Amniotic stem cell (primary cell): ENCODE measurements around the gene OPA1.
A peak's percentile ranks its signal among the peaks of the same experiment; 100 is the strongest.

Experiments
- DNase-seq: peaks from one replicate; lab custom pipeline; 2025; lab: John Stamatoyannopoulos, UW

OPA1 gene

DNA sequence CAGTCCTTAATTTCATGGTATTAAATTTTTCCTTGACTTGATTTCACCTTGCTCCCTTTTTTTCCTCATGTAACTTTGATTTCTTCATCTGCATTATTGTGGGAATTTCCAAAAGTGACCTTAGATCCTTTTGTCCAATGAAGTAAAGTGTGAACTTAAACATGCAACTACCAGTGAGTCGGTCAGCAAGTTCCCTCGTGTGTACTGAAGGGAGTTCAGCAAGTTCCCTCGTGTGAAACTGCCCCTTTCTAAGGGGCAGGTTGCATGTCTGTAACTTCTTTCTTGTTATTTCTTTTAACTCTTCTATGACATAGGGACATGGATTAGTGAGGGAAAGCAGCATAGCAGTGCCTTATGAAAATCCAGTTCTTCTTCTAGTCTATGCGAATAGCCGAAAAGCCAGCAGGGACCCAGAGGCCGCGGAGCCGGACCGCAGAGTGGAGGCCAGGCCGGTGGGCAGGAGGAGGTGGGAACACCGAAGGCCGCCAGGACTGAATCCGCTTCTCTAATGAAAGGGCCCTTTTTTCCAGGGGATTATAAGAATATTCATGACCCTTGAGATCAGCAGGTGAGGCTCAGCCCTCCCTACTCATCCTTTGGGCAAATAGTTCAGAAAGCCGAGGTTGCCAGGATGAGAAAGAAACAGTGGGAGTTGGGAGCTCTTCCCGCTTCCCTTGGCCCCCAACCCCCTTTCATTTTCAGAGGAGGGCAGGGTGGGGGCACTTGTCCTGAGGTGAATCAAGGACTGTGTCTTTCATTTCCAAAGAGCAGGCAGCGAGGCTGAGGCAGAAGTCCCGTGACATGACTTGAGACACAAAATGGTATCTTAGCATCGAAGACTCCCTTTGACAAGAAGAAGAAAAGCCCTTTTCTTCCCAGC is 117.5 kb downstream of the OPA1 start:
- DNase-seq, result no peak

DNA sequence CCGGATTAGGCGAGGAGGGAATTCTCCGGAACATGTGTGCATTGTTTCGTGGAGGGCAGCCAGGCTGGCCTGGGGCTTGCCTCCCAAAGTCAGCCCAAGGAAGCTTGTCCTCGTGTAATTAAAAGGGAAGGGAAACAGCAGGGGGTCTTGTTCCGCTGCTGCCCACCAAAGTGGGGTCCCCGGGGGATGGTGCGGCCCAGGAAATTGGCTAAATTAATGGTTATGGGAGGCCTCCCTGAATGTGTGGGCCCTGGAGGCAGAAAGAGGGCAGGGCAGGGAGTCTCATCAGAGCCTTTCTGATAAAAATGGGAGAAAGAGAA is 118.1 kb downstream of the OPA1 start:
- no peak for DNase-seq

DNA sequence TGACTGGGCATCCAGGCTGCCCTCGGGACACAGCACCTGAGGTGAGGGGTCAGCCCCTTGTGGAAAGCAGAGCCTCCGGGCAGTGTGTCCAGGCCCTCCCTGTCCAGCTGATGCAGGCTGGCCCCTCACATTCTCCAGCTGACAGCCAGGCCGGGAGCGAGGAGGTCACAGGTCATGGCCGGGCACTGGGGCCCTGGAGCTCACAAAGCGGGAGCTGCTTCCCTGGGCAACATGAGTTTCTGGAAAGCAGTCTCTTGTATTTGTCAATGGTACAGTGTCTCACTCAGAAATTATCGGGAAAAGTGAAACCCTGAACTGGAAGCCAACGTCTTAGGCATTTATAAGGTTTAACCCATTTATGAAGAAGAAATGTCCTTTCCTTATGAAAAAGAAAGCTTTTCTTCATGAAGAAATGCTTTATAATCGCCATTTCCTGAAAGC is 118.5 kb downstream of the OPA1 start:
- no peak for DNase-seq

DNA sequence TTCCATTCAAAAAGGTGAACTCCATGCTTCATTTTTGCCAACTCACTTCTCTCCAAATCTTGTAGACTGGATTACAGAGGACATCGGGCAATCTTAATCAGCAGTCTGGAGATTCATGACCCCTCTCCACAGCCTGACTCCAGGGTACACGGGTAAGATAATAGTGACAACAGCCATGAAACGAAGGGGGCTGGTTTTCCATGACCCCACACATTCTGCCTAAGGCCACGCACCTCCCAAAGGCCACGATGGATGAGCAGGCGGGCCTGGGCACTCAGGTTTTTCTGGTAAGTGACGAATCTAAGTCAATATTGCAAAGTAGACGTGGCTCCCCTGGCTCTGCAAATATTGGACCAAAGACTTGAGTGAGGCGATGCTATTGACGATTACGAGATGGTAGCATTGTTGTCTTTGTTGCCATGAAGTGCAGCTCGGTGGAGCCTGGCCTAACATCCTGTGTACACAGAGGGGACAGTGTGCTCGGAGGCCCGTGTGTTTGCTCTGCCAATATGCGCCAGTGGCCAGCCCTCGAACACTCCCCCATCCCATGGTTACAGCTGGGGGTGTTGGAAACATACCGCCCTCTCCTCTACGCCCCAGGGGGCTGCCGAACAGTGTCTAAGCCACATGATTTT is 119.1 kb downstream of the OPA1 start:
- DNase-seq, result no peak

- DNase-seq, result no peak
Observed at GRCh38 chr3:193712938-193713337, 119.9 kb downstream of the OPA1 start.

DNA sequence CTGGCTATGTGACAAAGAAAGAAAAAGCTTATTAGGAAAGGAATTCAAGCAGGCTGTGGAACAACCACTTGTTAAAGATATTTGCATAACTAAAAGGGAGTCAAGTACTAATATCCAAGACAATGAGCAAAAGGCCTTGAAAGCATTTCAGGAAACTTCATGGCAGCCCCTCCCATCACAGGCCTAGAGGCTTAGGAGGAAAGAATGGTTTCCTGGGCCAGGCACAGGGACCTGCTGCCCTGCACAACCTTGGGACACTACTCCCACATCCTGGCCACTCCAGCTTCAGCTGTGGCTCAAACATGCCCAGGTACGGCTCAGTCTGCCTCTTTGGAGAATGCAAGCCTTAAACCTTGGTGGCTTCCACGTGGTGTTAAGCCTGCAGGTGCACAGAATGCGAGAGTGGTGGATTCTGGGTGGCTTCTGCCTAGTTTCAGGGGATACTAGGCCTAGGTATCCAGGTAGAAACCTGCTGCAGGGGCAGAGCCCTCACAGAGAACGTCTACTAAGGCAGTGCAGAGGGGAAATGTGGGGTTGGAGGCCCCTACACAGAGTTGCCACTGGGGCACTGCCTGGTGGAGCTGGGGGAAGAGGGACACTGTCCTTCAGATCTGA is 121.6 kb downstream of the OPA1 start:
- DNase-seq, result no peak

DNA sequence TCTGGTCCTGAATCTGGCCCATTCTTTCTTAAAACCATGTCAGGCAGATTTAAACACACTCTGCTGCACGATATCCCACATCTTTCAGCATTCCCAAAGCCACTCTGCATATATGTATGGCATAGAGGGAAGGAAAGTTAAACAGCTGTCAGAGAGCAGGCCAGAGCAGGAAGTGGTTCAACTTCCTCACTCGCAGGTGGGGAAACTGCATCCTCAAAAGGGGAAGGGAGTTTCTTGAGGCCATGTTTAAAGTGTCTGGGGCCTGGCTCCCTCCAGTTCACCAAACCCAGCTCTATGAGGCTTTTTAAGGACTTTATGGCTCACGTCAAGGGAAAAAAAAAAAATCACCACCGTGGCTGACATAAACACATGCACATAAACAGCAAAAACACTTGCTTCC is 123.1 kb downstream of the OPA1 start:
- DNase-seq, result no peak

GRCh38 chr3:193719735-193720134 is 126.7 kb downstream of the OPA1 start:
- no peak for DNase-seq

GRCh38 chr3:193720169-193720568 is 127.2 kb downstream of the OPA1 start:
- no peak for DNase-seq

DNA sequence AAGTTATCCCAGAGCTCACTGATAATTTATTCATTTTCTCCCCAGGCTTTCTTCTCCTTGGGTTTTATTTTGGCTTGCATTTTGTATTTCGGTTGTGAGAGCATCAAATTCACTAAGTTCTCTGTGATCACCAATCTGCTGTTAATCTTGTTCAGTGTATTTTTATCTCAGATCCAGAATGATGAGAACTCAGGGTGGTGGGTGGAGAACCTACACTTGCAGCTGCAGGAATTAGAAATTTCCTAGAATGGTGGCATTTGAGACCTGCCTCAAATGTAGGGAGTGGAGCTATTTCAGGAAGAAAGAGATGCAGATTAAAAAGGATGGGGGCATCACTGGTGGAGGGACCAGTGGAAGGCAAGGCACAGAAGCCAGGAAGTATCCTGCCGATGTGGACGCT is 129.6 kb downstream of the OPA1 start:
- DNase-seq, result no peak

DNA sequence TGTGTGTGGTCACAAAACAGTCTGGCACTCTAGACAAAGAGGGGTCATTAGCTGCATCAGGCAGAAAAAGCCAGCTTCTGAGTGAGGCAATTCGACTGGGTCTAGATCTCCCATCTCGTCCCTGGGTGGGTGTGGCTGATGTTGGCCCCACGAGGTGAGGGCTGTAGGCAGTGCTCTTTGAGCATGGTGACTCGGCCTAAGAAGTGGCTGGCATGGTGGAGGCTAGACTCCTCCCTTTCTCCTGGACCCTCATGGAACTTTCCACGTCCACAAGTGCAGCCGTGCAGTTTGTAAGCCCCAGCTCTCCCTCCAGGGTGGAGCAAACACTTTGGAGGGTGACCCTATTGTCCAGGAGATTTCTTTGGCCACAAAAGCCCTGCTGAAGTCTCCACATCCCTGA is 134.1 kb downstream of the OPA1 start:
- no peak for DNase-seq

DNA sequence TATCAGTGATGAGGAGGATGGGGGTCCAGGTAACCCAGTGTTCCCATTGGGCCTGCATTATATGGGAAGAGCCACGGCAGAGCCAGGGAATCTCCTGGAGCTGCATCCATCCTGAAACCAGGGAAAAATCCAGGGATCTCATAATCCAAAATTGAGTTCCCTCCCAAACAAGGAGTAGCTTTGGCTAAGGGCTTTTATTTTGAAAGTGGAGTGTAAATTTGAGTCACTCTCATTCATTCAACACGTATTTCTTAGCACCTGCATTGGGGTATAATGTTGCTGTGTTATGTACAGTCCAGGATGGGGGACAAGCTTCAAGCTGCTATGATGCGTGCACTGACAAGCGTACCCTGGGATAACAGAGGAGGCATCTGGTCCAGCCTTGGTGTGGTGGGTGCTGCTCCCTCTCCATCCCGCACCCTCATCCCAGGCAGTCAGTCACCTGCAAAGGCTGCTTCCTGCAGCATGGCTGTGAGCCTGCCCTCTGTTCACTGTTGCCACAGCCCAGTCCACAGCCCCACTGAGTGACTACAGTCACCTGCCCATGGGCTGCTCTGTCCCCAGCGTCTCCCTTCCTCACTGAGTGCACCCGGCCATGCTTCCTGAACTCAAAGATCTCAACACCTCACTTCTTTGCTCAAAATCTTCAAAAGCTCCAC is 135.6 kb downstream of the OPA1 start:
- DNase-seq, result no peak

DNA sequence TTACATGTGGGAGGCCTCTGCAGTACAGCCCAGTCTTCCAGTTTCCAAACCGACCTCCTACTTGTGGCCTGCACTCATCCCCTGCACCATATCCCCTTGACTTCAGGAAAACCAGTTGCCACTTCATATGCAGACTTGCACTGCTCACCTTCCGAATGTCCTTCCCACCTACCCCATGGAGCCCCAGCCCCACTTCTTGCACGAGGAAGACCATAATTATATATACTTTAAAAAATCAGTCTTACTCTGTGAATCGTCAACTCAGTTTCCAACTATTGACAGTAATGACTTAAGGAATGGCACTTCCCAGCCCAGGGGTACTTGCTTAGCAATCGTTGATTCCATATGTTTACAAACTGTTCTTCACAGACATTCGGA is 136.1 kb downstream of the OPA1 start:
- DNase-seq, result no peak

DNA sequence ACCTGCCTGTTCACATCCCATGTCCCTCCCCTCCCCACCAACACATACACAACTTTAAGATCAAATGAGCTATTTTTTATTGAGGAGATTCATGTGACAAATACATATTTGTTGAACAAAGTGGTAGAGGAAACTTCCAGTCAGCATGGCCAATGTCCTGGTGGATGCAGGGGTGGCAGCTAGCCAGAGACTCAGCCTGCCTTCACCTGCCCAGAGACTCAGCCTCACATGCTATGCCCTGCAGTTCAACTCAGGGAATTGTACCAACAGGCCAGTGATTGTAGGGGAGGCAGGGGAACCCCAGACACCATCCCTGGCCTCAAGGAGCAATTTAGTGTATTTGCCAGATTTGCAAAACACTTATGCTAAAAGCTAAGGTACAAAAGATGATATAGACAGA is 136.6 kb downstream of the OPA1 start:
- no peak for DNase-seq

DNA sequence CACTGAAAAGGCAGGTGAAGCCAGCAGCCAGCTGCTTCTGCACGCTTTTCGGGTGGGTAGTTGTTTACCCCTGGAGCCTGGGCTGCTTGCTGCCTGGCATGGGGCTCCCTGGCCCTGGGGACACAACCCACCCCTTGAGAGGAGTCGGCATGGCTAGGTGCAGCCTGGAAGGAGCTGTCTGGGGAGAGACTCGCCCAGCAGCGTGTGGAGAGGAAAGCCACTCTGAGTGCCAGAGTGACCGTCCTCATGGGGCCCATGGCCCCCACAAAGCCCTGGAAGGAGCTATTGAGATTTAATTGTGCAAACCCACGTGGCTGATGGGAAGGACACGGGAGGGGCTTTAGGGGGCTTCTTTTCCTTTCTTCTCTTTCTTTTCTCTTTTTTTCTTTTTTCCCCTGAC is 137.5 kb downstream of the OPA1 start:
- DNase-seq, result no peak

GRCh38 chr3:193730976-193731375 is 138.0 kb downstream of the OPA1 start:
- no peak for DNase-seq

DNA sequence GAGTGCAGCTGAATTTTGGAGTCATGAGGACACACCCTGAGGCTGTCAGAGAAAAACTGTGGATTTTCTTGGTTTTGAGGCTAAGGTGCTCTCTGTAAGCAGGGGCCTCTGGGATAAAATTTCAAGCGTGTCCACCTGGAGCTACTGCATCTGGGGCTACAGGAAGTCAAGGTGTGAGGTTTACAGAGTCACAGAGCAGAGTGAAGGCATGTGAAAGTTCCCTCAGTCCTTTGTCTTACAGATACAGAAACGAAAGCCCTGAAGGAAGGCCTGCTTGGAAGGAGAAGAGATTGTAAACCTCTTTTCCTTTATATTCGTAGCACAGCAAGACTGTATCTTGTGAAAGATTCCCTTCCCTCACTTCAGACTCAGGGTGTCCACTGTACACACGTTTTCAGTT is 138.6 kb downstream of the OPA1 start:
- DNase-seq, result no peak

- DNase-seq, result peak; percentile 5
Observed at GRCh38 chr3:193732391-193732790, 139.4 kb downstream of the OPA1 start.

GRCh38 chr3:193732827-193733226 is 139.8 kb downstream of the OPA1 start:
- no peak for DNase-seq

- DNase-seq, result no peak
Observed at GRCh38 chr3:193734737-193735366, 141.8 kb downstream of the OPA1 start.

GRCh38 chr3:193735850-193736249 is 142.8 kb downstream of the OPA1 start:
- DNase-seq, result no peak

GRCh38 chr3:193736616-193737015 is 143.6 kb downstream of the OPA1 start:
- no peak for DNase-seq
